RPMI8226 (cell line): ENCODE data around the gene GCSH.
"Not testable (repeated sequence)": the region's sequence is repeated elsewhere in the genome, so short reads cannot be mapped to it uniquely, and the experiment has no call there.

Experiments
- DNase-seq: peaks from one replicate; pipeline ENCODE4 v3.0.0-alpha.2; 2015

The GCSH gene

DNA sequence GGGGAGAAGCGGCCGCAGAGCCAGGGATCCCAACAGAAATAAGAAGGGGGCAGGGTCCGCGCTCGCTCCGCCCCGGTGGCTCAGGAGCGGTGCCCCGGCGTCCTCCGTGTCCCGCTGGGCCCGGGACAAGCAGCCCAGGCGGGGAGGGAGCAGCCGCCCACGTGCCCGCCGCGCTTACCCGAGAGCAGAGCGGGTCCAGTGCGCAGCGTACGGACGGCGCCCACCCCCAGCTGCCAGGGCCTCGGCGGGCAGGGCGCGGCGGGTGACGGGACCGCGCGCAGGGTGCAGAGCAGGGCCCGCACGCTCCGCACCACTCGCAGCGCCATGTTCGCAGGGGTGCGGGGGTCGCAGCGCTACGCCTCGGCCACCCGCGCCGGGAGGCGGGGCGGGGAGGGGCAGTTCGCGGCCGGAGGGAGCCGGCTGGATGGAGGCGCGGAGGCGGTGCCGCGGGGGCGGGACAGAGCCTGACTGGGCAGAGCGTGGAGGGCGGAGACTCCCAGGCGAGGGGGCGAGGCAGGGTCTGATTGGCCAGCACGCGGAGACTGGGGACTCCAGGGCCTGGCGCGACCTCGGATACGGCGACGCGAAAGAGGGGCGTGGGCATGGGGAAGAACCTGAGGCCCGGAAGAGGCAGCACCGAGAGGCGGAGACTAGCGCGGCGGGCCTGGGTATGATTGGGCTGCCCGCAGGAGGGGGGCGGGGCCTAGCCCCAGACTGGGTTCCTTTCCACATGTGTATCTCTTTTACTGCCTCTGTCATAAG, at the start of gene GCSH:
Gene GCSH, minus strand, starts transcription at position 443 of the 762 bp plus-strand sequence. Its CDS starts 117 bp downstream, at position 326.
- peak; percentile 96 for DNase-seq

DNA sequence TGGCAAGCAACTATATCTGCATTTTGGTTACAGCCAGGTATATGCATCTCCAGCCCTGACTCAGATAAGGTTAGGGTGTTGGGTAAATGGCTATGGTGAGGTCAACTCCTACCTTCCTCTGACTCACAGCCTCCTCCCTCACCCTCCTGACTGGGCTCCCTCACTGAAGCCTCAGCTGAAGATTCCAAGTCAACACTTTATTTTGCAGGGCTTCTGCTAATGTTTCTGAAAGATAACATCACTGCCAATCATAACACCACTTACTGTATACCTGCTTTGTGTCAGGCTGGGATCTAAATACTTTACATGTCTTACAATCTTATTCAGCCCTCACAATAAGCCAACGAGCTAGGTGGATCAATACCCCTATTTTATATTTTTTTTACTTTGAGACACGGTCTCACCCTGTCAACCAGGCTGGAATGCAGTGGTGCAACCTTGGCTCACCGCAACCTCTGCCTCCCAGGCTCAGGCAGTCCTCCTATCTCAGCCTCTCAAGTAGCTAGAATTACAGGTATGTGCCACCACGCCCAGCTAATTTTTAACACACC, 47.8 kb upstream of the GCSH start:
- no peak for DNase-seq

- no peak for DNase-seq
Measured at GRCh38 chr16:81142864-81143263, 46.7 kb upstream of the GCSH start.

- no peak for DNase-seq
Measured at GRCh38 chr16:81140930-81141780, 45.0 kb upstream of the GCSH start.

DNA sequence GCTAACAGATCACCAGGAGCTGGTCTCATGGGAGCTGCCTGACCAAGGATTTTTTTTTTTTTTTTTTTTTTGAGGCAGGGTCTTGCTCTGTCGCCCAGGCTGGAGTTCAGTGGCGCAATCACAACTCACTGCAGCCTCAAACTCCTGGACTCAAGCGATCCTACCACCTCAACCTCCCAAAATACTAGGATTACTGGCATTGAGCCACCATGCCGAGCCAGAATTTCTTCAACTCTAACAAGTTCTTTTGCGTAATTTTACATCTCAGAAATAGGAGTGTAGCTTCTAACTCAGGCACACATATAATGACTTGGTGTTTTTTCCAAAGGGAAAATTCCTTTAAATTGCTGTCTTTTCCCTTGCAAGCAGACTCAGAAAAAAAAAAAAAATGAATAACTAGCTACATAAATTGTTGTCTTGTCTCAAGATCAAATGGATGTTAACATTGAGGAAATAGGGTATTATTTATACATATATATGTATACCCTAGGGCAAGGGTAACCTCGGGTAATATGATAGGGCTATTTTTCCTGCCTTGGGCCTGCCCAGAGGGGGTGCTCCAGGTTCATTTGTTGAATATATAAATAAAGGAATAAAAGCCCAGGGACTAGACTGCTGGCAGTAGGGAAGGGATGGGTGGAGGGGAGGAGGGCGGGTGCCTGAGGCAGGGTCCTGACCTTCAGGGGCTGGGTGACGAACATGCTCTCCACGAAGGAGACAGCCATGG, 42.8 kb upstream of the GCSH start:
- DNase-seq, result no peak

- DNase-seq, result no peak
Measured at GRCh38 chr16:81137754-81138153, 41.6 kb upstream of the GCSH start.

GRCh38 chr16:81136390-81137335, 40.5 kb upstream of the GCSH start:
- DNase-seq, result no peak

GRCh38 chr16:81130126-81130525, 33.9 kb upstream of the GCSH start:
- DNase-seq, result no peak

DNA sequence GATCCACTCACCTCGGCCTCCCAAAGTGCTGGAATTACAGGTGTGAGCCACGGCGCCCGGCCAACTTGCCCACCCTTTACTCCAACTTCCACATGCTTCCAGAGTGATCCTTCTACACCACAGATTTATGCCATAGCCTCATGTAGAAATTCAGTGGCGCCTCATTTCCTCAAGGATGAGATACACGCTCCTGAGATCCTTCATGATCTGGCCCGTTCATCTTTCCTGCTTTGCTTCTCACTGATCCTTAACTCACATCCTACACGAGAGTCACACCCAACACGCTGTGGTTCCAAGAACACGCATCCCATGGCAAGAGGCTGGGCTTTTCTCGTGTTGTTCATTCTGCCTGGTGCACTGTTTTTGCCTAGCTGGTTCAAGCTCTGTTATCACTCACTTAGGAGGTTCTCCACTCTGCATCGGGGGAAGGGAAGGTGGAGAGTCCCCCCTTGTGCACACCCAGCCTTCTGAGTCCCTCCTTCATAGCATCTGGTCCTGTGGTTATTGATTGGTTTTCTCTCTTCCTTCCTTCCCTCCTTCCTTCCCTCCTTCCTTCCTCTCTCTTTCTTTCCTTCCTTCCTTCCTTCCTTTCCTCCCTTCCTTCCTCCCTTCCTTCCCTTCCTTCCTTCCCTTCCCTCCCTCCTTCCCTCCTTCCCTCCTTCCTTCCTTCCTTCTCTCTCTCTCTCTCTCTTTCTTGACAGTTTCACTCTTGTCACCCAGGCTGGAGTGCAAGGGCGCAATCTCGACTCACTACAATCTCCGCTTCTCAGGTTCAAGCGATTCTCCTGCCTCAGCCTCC, 32.7 kb upstream of the GCSH start:
- DNase-seq, result no peak

DNA sequence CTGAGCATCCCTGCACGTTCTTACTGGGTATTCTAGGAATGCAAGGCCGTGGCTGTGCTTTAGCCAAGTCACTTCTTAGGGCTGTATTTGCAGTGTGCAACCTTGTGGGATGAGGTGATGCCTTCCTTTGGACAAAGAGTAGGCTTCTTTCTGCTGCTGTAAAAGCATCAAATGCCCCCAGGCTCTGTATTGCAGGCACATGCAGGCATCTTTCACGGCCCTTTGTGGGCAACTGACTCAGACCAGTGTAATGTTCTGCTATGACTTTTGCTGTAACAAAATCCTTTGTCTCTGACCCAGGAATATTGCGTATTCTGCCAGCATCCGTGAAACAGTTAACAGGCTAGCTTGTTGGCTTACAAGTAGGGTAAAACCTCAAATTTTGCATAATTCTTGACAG, 30.9 kb upstream of the GCSH start:
- no peak for DNase-seq

DNA sequence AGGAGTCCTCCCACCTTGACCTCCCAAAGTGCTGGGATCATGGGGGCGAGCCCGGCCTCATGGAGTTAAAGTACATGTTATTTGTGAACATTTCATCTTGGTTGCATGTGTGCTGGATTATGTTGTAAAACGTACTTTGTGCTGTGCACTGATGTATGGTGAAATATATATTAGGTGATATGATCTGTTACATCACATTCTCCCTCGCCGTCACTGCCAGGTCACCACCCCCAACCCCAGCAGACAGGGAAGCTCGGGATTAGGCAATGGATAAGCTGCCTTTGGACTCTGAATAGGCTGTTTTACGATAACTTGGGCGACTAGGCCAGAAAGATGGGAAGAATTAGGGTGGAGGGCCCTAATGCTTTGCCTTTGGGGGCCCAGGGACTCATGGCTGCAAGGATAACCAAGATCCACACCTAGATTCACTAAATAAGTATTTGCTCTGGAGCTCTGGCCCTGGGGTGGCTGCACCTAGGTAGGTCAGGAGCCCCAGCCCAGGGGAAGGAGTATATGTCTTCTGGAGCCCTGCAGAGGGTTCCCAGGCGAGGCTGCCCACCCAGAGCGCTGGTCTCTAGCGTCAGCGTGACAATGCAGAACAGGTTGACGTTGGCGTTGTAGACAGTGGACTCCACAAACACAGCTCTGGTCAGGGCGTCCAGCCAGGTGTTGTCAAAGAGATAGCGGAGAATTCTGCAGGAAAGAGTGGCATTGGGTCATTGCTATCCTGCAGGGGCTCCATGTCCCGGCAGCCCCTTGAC, 27.1 kb upstream of the GCSH start:
- no peak for DNase-seq

DNA sequence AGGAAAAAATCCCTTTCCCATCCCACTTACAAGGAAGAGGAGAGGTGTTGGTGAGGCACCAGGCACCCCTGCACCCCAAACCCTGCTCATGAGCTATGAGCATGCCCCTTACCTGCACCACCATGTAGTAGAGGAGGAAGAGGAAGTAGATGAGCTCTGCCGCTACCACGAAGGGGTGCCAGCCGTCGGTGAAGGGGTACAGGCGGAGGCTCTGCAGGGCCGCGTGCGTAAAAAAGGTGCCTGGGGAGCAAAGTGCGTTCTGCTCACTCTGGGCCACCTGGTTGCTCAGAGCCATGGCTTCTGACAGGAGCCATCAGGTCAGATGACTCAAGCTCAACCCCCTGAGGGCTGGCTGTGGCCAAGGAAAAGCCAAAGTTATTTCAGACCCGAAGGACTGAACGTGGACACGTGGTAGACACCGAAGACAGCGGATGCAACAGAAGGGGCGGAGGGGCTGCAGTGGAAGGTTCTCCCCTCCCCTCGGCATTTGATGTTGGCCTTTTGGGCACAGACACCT, 25.3 kb upstream of the GCSH start:
- DNase-seq, result no peak

- no peak for DNase-seq
Measured at GRCh38 chr16:81117436-81117835, 21.2 kb upstream of the GCSH start.

DNA sequence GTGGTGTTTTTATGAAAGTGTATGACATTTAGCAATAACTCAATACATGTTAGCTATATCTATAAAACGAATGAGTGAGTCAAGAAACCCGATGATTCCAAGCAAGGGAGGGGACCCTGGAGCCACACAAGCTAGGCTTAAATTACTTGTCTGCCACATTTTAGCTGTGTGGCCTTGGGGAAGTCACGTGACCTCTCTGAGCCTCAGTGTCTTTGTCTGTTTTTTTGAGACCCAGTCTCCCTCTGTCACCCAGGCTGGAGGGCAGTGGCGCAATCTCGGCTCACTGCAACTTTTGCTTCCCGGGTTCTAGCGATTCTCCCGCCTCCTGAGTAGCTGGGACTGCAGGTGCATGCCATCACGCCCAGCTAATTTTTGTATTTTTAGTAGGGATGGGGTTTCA, 20.1 kb upstream of the GCSH start:
- no peak for DNase-seq

DNA sequence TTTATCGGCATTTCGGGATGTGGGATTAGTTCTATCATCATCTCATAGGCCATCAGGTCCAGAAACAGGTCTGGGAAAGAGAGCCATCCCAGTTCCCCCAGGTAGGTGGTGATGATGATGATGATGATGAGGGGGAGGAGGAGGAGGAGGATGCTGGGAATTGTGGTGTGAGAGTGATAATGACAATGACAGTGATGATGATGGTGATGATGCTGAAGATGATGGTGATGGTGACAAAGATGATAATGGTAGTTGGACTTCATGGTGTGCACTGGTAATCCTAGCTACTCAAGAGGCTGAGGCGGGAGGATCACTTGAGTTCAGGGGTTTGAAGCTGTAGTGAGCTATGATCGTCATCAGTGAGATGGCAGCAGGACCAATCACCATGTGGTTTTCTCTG, 16.3 kb upstream of the GCSH start:
- DNase-seq, result no peak

GRCh38 chr16:81109274-81109673, 13.1 kb upstream of the GCSH start:
- DNase-seq, result not testable (repeated sequence)

DNA sequence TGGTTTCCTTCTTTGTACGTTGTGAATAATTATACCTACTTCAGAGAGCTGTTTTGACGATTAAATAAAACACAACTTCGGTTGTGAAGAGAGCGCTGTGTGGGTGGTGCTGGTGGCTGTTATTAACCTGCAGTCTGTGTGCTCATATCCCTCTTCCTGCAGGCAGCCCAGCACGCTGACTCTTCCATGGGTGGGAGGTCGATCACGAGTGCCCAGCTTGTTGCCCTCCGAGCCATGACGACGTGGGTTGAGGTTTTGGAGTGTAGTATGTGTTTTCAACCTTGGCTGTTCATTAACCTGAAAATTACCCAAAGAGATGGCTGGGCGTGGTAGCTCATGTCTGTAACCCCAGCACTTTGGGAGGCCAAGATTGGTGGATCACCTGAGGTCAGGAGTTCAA, 11.3 kb upstream of the GCSH start:
- DNase-seq, result no peak

GRCh38 chr16:81106826-81107503, 10.8 kb upstream of the GCSH start:
- no peak for DNase-seq

DNA sequence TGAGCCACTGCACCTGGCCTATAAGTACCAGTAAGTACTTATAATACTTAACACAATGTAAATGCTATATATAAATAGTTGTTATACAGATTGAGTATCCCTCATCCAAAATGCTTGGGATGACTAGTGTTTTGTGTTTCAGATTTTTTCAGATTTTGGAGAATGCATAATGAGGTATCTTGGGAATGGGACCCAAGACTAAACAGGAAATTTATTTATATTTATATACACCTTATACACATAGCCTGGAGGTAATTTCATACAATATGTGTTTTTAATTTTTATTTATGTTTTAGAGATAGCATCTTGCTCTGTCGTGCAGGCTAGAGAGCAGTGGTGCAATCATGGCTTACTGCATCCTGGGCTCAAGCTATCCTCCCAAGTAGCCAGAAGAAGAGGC, 9.8 kb upstream of the GCSH start:
- no peak for DNase-seq

DNA sequence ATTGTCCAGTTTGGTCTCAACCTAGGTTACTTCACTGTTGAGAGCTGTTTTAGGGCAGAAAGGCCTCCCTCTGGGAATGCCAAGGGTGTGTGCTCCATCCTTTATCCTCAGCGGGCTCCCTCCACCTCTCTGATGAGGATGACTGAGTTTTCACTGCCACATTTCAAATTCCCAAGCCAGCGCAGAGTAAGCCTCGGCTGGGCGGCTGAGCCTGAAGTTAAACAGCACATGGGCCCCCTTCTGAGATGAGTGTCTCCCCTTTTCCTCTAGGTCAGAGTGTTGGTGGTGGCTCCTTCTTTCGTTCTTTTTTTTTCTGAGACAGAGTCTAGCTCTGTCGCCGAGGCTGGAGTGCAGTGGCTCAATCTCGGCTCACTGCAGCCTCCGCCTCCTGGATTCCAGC, 5.5 kb upstream of the GCSH start:
- no peak for DNase-seq
